GM19193 (cell line): Measurements from ENCODE around the gene SOD1.

ENCODE experiments used
- POLR2A ChIP-seq: IDR thresholded peaks from 4 replicates; pipeline ENCODE4 v1.6.1; 2011; ENCODE audit not compliant: insufficient read depth, insufficient read length; ENCODE audit errors: extremely low read depth

The SOD1 gene

GRCh38 chr21:31650930-31651329, 8.6 kb upstream of the SOD1 start:
- no peak for TF ChIP-seq POLR2A

DNA sequence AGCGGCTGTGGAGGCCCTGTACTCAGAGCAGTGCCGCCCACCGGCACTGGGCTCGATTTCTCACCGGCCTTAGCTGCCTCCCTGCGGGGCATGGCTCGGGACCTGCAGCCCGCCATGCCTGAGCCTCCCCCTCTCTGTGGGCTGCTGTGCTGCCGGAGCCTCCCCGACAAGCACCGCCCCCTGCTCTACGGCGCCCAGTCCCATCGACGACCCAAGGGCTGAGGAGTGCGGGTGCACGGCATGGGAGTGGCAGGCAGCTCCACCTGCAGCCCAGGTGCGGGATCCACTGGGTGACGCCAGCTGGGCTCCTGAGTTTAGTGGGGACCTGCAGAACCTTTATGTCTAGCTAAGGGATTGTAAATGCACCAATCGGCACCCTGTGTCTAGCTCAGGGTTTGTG, 5.2 kb upstream of the SOD1 start:
- TF ChIP-seq POLR2A: no peak

DNA sequence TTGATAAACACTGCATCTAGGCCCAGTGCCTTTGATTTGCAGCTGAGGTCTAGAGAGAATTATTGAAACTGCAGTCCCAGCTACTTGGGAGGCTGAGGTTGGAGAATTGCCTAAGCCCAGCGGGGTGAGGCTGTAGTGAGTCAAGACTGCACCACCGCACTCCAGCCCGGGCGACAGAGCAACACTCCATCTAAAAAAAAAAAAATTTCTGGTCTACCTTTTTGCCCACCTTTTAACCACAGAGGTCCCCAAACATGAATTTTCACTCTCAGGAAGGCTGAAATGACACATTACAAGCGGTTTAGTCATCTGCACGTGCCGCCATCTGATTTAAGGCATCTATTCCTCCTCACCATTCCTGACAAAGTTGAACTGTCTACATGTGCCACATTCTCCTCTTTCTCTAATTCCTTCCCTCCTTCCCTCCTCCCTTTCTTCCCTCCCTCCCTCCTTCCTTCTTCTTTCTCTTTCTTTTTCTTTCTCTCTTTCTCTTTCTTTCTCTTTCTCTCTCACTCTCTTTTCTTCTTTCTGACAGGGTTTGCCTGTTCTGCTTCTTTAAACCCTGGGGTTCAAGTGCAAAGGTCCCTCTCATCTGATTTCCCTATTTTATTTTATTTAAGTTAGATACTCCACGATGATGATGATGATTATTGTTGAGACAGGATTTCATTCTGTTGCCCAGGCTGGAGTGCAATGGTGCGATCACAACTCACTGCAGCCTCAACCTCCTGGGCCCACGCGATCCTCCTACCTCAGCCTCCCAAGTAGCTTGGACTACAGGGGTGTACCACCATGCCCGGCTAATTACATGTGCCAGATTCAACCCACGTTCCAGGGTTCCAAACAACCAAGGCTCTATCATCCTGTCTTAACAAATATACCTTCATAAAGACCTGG, 3.0 kb upstream of the SOD1 start:
- TF ChIP-seq POLR2A: no peak

DNA sequence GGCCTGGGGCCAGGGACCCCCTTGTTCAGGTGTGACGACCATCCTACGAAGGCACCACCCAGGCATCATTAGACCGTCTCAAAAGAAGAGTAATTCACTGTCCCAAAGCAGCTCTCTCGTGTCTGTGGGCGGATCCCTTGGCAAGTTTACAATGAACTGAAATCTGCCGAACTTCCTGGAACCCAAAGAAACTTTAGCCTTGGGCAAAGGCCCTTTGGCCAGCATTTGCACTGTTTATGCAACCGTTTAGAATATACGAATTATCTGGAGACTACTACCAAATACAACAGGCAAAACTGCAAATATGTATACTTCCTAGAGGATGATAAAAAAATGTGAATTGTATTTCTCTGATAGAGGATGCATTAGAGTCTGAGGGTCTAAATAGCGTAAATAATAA, 1.4 kb upstream of the SOD1 start:
- TF ChIP-seq POLR2A: no peak

DNA sequence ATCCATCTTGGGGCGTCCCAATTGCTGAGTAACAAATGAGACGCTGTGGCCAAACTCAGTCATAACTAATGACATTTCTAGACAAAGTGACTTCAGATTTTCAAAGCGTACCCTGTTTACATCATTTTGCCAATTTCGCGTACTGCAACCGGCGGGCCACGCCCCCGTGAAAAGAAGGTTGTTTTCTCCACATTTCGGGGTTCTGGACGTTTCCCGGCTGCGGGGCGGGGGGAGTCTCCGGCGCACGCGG, 282 bp upstream of the SOD1 start:
- no peak for TF ChIP-seq POLR2A

DNA sequence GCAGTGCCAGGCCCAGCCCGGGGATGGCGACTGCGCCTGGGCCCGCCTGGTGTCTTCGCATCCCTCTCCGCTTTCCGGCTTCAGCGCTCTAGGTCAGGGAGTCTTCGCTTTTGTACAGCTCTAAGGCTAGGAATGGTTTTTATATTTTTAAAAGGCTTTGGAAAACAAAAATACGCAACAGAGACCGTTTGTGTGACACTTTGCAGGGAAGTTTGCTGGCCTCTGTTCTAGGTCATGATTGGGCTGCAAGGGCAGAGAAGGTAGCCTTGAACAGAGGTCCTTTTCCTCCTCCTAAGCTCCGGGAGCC, 719 bp downstream of the SOD1 start:
- TF ChIP-seq POLR2A: no peak

DNA sequence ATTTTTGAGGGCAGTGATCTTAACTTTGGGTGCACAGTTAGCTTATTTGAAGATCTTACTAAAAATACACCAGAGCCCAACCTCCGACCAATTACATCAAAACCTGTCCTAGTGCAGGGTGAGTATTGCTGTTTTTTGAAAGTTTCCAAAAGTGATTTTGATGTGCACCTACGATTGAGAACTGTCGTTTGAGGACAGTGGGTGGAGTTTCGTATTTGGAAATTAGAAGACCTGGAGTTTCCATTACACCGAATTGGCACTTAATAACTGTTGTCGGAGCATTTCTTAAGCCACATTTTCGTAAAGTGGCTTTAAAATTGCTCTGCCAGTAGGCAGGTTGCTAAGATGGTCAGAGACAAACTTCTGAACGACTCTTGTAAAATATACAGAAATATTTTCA, 1.1 kb downstream of the SOD1 start:
- TF ChIP-seq POLR2A: no peak

- TF ChIP-seq POLR2A: no peak
Observed at GRCh38 chr21:31663584-31664249, 4.2 kb downstream of the SOD1 start.

- TF ChIP-seq POLR2A: no peak
Observed at GRCh38 chr21:31665397-31665796, 5.9 kb downstream of the SOD1 start.

DNA sequence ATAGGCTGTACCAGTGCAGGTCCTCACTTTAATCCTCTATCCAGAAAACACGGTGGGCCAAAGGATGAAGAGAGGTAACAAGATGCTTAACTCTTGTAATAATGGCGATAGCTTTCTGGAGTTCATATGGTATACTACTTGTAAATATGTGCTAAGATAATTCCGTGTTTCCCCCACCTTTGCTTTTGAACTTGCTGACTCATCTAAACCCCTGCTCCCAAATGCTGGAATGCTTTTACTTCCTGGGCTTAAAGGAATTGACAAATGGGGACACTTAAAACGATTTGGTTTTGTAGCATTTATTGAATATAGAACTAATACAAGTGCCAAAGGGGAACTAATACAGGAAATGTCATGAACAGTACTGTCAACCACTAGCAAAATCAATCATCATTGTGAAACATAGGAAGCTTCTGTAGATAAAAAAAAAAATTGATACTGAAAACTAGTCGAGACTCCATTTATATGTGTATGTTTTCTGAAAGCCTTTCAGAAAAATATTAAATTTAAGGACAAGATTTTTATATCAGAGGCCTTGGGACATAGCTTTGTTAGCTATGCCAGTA, 7.0 kb downstream of the SOD1 start:
- TF ChIP-seq POLR2A: no peak

DNA sequence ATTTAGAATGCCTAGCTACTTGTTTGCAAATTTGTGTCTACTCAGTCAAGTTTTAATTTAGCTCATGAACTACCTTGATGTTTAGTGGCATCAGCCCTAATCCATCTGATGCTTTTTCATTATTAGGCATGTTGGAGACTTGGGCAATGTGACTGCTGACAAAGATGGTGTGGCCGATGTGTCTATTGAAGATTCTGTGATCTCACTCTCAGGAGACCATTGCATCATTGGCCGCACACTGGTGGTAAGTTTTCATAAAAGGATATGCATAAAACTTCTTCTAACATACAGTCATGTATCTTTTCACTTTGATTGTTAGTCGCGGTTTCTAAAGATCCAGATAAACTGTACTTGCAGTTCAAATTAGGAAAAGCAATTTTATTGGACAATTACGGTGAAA, 7.6 kb downstream of the SOD1 start:
- no peak for TF ChIP-seq POLR2A

GRCh38 chr21:31667639-31668038, 8.1 kb downstream of the SOD1 start:
- no peak for TF ChIP-seq POLR2A

DNA sequence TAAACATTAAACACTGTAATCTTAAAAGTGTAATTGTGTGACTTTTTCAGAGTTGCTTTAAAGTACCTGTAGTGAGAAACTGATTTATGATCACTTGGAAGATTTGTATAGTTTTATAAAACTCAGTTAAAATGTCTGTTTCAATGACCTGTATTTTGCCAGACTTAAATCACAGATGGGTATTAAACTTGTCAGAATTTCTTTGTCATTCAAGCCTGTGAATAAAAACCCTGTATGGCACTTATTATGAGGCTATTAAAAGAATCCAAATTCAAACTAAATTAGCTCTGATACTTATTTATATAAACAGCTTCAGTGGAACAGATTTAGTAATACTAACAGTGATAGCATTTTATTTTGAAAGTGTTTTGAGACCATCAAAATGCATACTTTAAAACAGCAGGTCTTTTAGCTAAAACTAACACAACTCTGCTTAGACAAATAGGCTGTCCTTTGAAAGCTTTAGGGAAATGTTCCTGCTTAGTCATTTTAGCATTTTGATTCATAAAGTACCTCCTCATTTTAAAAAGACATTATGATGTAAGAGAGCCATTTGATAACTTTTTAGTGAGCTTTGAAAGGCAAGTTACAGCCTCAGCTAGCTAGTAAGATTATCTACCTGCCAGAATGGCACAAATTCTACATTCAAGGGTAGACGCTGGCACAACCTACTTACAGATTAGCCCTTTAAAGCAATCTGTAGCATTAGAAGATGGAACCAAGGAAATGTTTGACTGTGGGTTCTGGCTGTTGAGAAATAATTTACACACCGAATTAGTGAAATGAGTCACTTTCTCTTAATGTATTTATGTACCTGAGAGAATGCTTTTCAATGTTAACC, 9.4 kb downstream of the SOD1 start:
- TF ChIP-seq POLR2A: no peak

GRCh38 chr21:31670070-31670469, 10.6 kb downstream of the SOD1 start:
- TF ChIP-seq POLR2A: no peak

- TF ChIP-seq POLR2A: no peak
Observed at GRCh38 chr21:31671146-31671716, 11.7 kb downstream of the SOD1 start.
